K562 (cell line): ENCODE data around the gene ERBB4. TPM values are rescaled to one million over a fixed set of nuclear protein-coding genes. Genes with fewer than 3 reads are reported as not detected.

Source experiments
- ATAC-seq: fragments of 200-7000 bp; cut with Tn5 transposase; 3 replicates; pipeline ENCODE4 v1.9.1; 2020; ENCODE audit warnings: moderate library complexity
- BruUV-seq: library from RNA; stranded (reverse); fragments of 400-500 nt; replicated peaks from 2 replicates; lab custom pipeline; 2021; lab: Mats Ljungman, UMichigan
- CTCF ChIA-PET: fragments of 300-600 bp; formaldehyde crosslinking; extraction: SDS; loops from one replicate; lab custom pipeline; 2021; ENCODE audit warnings: low intra/inter-chr PET ratio; lab: Yijun Ruan, JAX
- POLR2A ChIA-PET: fragments of 300-600, 350-650 bp; sonication (Branson Sonifier 250); formaldehyde crosslinking; extraction: SDS; loops from one replicate; lab custom pipeline; 2021; ENCODE audit warnings: antibody characterized with exemption, inconsistent platforms; lab: Yijun Ruan, JAX
- DNase-seq, 4 experiments: peaks; one replicate each; pipeline versions ENCODE4 v3.0.0 to v3.0.0-alpha.2; 2011 to 2018; ENCODE audit warnings: low spot score in 3 of 4, mixed read lengths in 3 of 4; ENCODE audit errors: extremely low read depth in 1 of 4
- FAIRE-seq: peaks from 2 replicates; lab custom pipeline; 2011; peaks lifted over from hg19 to GRCh38; lab: Jason Lieb, UNC
- H2AFZ ChIP-seq: 2 replicates; pipeline ENCODE4 v1.6.0; 2011; ENCODE audit warnings: low read depth, low read length, control low read depth, inconsistent platforms
- H3K27ac ChIP-seq: fragments of 200-600 bp; 3 replicates; pipeline ENCODE4 v1.8.0; 2011; ENCODE audit warnings: low read depth, mild to moderate bottlenecking, control low read depth, inconsistent platforms, low read length, moderate library complexity, mixed read lengths; ENCODE audit errors: extremely low read depth
- H3K27me3 ChIP-seq, 2 experiments: fragments of 300-600 bp in 1 of 2; 2 replicates in 1 of 2; 3 replicates in 1 of 2; pipeline versions ENCODE4 v1.6.0 to v1.8.0; 2011; ENCODE audit warnings: inconsistent platforms in 2 of 2, low read length in 2 of 2, mild to moderate bottlenecking in 1 of 2, mixed read lengths in 1 of 2, moderate library complexity in 1 of 2; ENCODE audit not compliant: control insufficient read depth in 2 of 2, insufficient read depth in 2 of 2
- H3K36me3 ChIP-seq: fragments of 300-600 bp; 3 replicates; pipeline ENCODE4 v1.8.0; 2011; ENCODE audit warnings: mild to moderate bottlenecking, low read length, inconsistent platforms; ENCODE audit not compliant: control insufficient read depth, insufficient read depth
- H3K4me1 ChIP-seq, 2 experiments: fragments of 200-600 bp in 1 of 2; replicated peaks in 1 of 2; 2 replicates in 1 of 2; 3 replicates in 1 of 2; pipeline versions ENCODE4 v1.5.1 to v1.8.0; 2011; ENCODE audit warnings: inconsistent platforms in 2 of 2, low read length in 2 of 2, mild to moderate bottlenecking in 1 of 2, mixed read lengths in 1 of 2, moderate library complexity in 1 of 2; ENCODE audit not compliant: control insufficient read depth in 2 of 2, insufficient read depth in 2 of 2
- H3K4me2 ChIP-seq: 2 replicates; pipeline ENCODE4 v1.6.1; 2011; ENCODE audit warnings: low read length, control low read depth, inconsistent platforms, mixed read lengths; ENCODE audit not compliant: insufficient read depth
- H3K4me3 ChIP-seq: fragments of 200-600 bp; sonication (generic), shearing (Covaris generic); 2 replicates; pipeline ENCODE4 v1.5.1; 2016; ENCODE audit warnings: control low read depth, inconsistent platforms
- H3K79me2 ChIP-seq: fragments of 200-600 bp; 3 replicates; pipeline ENCODE4 v1.8.0; 2011; ENCODE audit warnings: low read length, inconsistent platforms; ENCODE audit not compliant: control insufficient read depth, insufficient read depth
- H3K9ac ChIP-seq, 2 experiments: 2 replicates each; pipeline versions ENCODE4 v1.6.0 to v1.6.1; 2011; ENCODE audit warnings: low read depth in 2 of 2, low read length in 2 of 2, control low read depth in 1 of 2, inconsistent platforms in 1 of 2, mild to moderate bottlenecking in 1 of 2, mixed read lengths in 1 of 2; ENCODE audit not compliant: insufficient read depth in 1 of 2
- H3K9me1 ChIP-seq: one replicate; pipeline ENCODE4 v1.6.0; 2011; ENCODE audit warnings: inconsistent platforms, mild to moderate bottlenecking, low read length, moderate library complexity; ENCODE audit not compliant: control insufficient read depth, insufficient read depth
- H3K9me3 ChIP-seq: replicated peaks from 2 replicates; pipeline ENCODE4 v1.5.1; 2011; ENCODE audit warnings: low read depth, low read length, inconsistent platforms; ENCODE audit not compliant: control insufficient read depth, insufficient read depth
- H4K20me1 ChIP-seq: replicated peaks from 2 replicates; pipeline ENCODE4 v1.6.1; 2011; ENCODE audit warnings: low read length, inconsistent platforms, mixed read lengths; ENCODE audit not compliant: control insufficient read depth, insufficient read depth
- CCAR2 ChIP-seq: fragments of 200-400 bp; formaldehyde crosslinking; IDR thresholded peaks from 2 replicates; pipeline ENCODE4 v1.6.1; 2017; ENCODE audit warnings: mild to moderate bottlenecking, low read depth, low read length
- NCOR1 ChIP-seq: fragments of 450-650 bp; IDR thresholded peaks from 2 replicates; pipeline ENCODE4 v1.6.1; 2016; ENCODE audit warnings: mild to moderate bottlenecking, moderate library complexity
- SMARCC2 ChIP-seq: fragments of 450-650 bp; IDR thresholded peaks from 2 replicates; pipeline ENCODE4 v1.6.1; 2017; ENCODE audit warnings: antibody characterized with exemption, moderate library complexity, mild to moderate bottlenecking, low read depth
- SRSF1 ChIP-seq: fragments of 200-400 bp; formaldehyde crosslinking; IDR thresholded peaks from 2 replicates; pipeline ENCODE4 v1.6.1; 2017; ENCODE audit warnings: mild to moderate bottlenecking, low read depth, low read length, moderate library complexity
- SUPT5H ChIP-seq: fragments of 450-650 bp; IDR thresholded peaks from 2 replicates; pipeline ENCODE4 v1.6.1; 2016
- TBP ChIP-seq: optimal IDR thresholded peaks from 2 replicates; pipeline ENCODE3; 2011; ENCODE audit warnings: low read depth, low read length, improper control_type of control experiment
- TRIM25 ChIP-seq: fragments of 450-650 bp; IDR thresholded peaks from 2 replicates; pipeline ENCODE4 v1.7.0; 2016; ENCODE audit warnings: borderline replicate concordance
- USF1 ChIP-seq: sonication (generic); formaldehyde crosslinking; IDR thresholded peaks from 2 replicates; pipeline ENCODE4 v1.9.0; 2022; ENCODE audit warnings: mild to moderate bottlenecking, missing genetic modification reagents
- ZBTB1 ChIP-seq: sonication (generic); formaldehyde crosslinking; IDR thresholded peaks from 2 replicates; pipeline ENCODE4 v1.8.1; 2023; ENCODE audit warnings: missing genetic modification reagents, low read depth, mild to moderate bottlenecking, borderline replicate concordance
- ZNF644 ChIP-seq: fragments of 200-800 bp; sonication (Bioruptor generic); IDR thresholded peaks from 2 replicates; pipeline ENCODE4 v1.6.1; 2016; ENCODE audit warnings: low read depth, missing genetic modification characterization, missing compliant biosample characterization
- in situ Hi-C: fragments of 300-500 bp; cut with MboI; formaldehyde crosslinking; loops from 4 replicates; pipeline ENCODE4 v1.15.0; 2018; ENCODE audit warnings: inconsistent platforms, mixed read lengths
- intact Hi-C: fragments of 100-400 bp; cut with micrococcal nuclease; formaldehyde crosslinking; loops from 2 replicates; pipeline ENCODE4 v1.14.2; 2022
- polyA plus RNA-seq, 8 experiments: library from polyadenylated mRNA; depleted of rRNA in 4 of 8; stranded (reverse) in 5 of 8; unstranded in 3 of 8; fragments of >200 nt; fragmentation: Nextera tagmentation in 2 of 8; fragmentation: Illumina TruSeq in 1 of 8; extraction: Ambion mirVana in 2 of 8; extraction: Trizol in 1 of 8; gene quantifications; 2 replicates each; pipeline versions ENCODE4 v1.2.1 to v1.2.3, GENCODE V29; 2011 to 2014; ENCODE audit warnings: inconsistent platforms in 1 of 8, missing spikeins in 1 of 8
- total RNA-seq, 7 experiments: library from RNA; depleted of rRNA in 6 of 7; stranded (reverse); fragments of >200 nt in 6 of 7; fragmentation: Illumina TruSeq in 2 of 7; extraction: Trizol in 2 of 7; gene quantifications; 2 replicates each; pipeline versions ENCODE4 v1.2.1 to v1.2.3, GENCODE V29; 2011 to 2021; ENCODE audit warnings: low replicate concordance in 1 of 7
- TF ChIP-seq, protein P1 (sequence below): IDR thresholded peaks from 2 replicates; pipeline ENCODE4 v1.6.1; 2011; ENCODE audit warnings: borderline replicate concordance, low read depth, mild to moderate bottlenecking, moderate library complexity, low read length; ENCODE audit not compliant: insufficient read depth, poor library complexity, severe bottlenecking
- TF ChIP-seq, protein P2 (sequence below): fragments of 250-450 bp; sonication (Bioruptor Pico); IDR thresholded peaks from 2 replicates; pipeline ENCODE4 v1.8.0; 2021; ENCODE audit warnings: moderate library complexity, mild to moderate bottlenecking, inconsistent platforms

The ERBB4 gene
- total and polyA plus RNA-seq, 9 of the 15 experiments (the other 6 are each of a cell fraction or from before 2014, with no cell fraction given): not detected

DNA sequence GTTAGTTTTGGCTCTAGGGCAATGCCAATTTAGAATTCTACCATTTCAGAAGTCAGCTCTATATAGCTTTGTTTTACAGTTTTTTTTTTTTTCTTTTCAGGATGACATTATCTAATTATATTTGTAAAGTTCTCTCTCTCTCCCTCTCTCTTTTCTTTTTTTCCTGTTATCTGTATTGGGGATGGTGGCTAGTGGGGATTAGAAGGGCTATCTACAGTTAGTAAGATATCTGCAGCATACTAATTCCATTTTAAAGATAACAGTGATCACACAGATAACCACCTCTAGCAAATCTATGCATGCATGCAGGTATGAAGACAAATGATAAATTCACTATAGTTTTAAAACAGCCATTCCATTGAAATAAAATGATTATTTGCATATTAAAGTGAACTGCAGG is 438.9 kb downstream of the ERBB4 start:
- TF ChIP-seq TRIM25 (no peak), ZBTB1 (CRISPR knock-in tag) (no peak), SRSF1 (no peak), TBP (no peak), USF1 (CRISPR knock-in tag) (no peak), CCAR2 (no peak), NCOR1 (no peak), SMARCC2 (no peak), ZNF644 (tag) (no peak), SUPT5H (no peak)
- TF ChIP-seq, protein P1, sequence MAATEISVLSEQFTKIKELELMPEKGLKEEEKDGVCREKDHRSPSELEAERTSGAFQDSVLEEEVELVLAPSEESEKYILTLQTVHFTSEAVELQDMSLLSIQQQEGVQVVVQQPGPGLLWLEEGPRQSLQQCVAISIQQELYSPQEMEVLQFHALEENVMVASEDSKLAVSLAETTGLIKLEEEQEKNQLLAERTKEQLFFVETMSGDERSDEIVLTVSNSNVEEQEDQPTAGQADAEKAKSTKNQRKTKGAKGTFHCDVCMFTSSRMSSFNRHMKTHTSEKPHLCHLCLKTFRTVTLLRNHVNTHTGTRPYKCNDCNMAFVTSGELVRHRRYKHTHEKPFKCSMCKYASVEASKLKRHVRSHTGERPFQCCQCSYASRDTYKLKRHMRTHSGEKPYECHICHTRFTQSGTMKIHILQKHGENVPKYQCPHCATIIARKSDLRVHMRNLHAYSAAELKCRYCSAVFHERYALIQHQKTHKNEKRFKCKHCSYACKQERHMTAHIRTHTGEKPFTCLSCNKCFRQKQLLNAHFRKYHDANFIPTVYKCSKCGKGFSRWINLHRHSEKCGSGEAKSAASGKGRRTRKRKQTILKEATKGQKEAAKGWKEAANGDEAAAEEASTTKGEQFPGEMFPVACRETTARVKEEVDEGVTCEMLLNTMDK: no peak
- TF ChIP-seq, protein P2, sequence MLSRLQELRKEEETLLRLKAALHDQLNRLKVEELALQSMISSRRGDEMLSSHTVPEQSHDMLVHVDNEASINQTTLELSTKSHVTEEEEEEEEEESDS (CRISPR knock-in tag): no peak
- H3K9me1 ChIP-seq: no peaks in the 10 kb centered on the region
- in situ Hi-C loops: no loop called here
- H3K36me3 ChIP-seq: no peaks in the 10 kb centered on the region
- BruUV-seq: no TSS peak
- POLR2A ChIA-PET: no interaction called here
- no peak overlapping the region for H2AFZ ChIP-seq
- no peak overlapping the region for H3K9ac ChIP-seq
- no peak overlapping the region for H3K27ac ChIP-seq
- CTCF ChIA-PET: no interaction called here
- no peak overlapping the region for H3K4me2 ChIP-seq
- H4K20me1 ChIP-seq: no peaks in the 10 kb centered on the region
- intact Hi-C loops: no loop called here
- no peak for ATAC-seq
- no peaks in the 10 kb centered on the region for H3K9me3 ChIP-seq
- H3K27me3 ChIP-seq: no peaks in the 10 kb centered on the region
- H3K4me3 ChIP-seq: no peak overlapping the region
- no peak for FAIRE-seq
- no peak for DNase-seq
- H3K79me2 ChIP-seq: no peaks in the 10 kb centered on the region
- H3K4me1 ChIP-seq: no peaks in the 10 kb centered on the region
